Erythroblast (primary cell): ENCODE data around the gene WDFY2.

Source experiments
- GATA1 ChIP-seq: IDR thresholded peaks from 2 replicates; pipeline ENCODE4 v1.6.1; 2011; ENCODE audit warnings: low read depth, mild to moderate bottlenecking, control low read depth, low read length, moderate library complexity
- POLR2A ChIP-seq: IDR thresholded peaks from 2 replicates; pipeline ENCODE4 v1.6.1; 2011; ENCODE audit warnings: mild to moderate bottlenecking, low read length

DNA sequence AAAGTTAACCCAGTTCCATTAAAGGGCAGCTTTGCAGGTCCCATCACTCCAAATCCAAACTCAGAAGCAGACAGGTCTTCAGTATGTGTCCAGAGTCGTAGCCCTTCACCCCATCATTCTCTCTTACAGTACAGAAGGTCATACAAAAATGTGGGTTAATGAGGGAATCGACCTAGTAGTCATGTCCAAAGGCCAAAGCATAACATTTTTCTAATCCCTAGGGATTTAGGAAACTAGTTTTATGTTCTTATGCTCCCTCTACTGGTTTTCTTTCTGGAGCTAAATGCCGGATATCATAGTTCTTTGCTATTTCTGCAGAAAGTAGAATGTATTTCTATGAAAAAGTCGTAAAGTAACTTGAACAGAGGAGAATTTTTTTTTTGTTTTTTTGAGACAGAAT lies 147.5 kb downstream of the WDFY2 start:
- TF ChIP-seq POLR2A: no peak
- TF ChIP-seq GATA1: no peak
